HepG2 (cell line): Measurements from ENCODE around the gene SRC. TPM values are rescaled to one million over a fixed set of nuclear protein-coding genes. Genes with fewer than 3 reads are reported as not detected.
A peak's percentile ranks its signal among the peaks of the same experiment; 100 is the strongest.

Experiments used
- AGO2 ChIP-seq: fragments of 200-400 bp; formaldehyde crosslinking; optimal IDR thresholded peaks from 2 replicates; pipeline ENCODE3; 2017; ENCODE audit warnings: mild to moderate bottlenecking, low read depth, low read length, moderate library complexity
- ATF7 ChIP-seq, 2 experiments: fragments of 450-650 bp in 1 of 2; sonication (generic) in 1 of 2; formaldehyde crosslinking in 1 of 2; IDR thresholded peaks; 2 replicates each; pipeline versions ENCODE4 v1.4.0 to v1.6.1; 2016 to 2020; ENCODE audit warnings: antibody characterized with exemption in 1 of 2, mild to moderate bottlenecking in 1 of 2, missing genetic modification reagents in 1 of 2
- HMG20B ChIP-seq: conservative IDR thresholded peaks from 2 replicates; pipeline ENCODE4 v1.6.1; 2016; ENCODE audit warnings: missing genetic modification reagents, missing compliant biosample characterization
- KDM3A ChIP-seq: IDR thresholded peaks from 2 replicates; pipeline ENCODE4 v1.6.1; 2018; ENCODE audit warnings: low read depth, missing compliant biosample characterization
- KDM5B ChIP-seq: sonication (generic); formaldehyde crosslinking; IDR thresholded peaks from 2 replicates; pipeline ENCODE4 v1.4.0; 2020; ENCODE audit warnings: missing genetic modification reagents, mild to moderate bottlenecking, borderline replicate concordance
- NONO ChIP-seq, 2 experiments: fragments of 450-650 bp in 1 of 2; sonication (generic) in 1 of 2; formaldehyde crosslinking in 1 of 2; IDR thresholded peaks in 1 of 2; conservative IDR thresholded peaks in 1 of 2; 2 replicates each; pipeline versions ENCODE4 v1.6.1 to v1.8.0; 2017 to 2022; ENCODE audit warnings: mild to moderate bottlenecking in 1 of 2, missing genetic modification reagents in 1 of 2, moderate library complexity in 1 of 2
- SIN3B ChIP-seq: fragments of 150-350 bp; IDR thresholded peaks from 2 replicates; pipeline ENCODE4 v1.6.1; 2014; ENCODE audit warnings: low read length
- ZNF234 ChIP-seq: sonication (generic); formaldehyde crosslinking; conservative IDR thresholded peaks from 2 replicates; pipeline ENCODE4 v1.5.1; 2020; ENCODE audit warnings: mild to moderate bottlenecking, missing genetic modification reagents
- ZNF547 ChIP-seq: sonication (generic); formaldehyde crosslinking; IDR thresholded peaks from 2 replicates; pipeline ENCODE4 v1.5.1; 2020; ENCODE audit warnings: mild to moderate bottlenecking, missing genetic modification reagents
- ZNF556 ChIP-seq: sonication (generic); formaldehyde crosslinking; IDR thresholded peaks from 2 replicates; pipeline ENCODE4 v1.4.0; 2020; ENCODE audit warnings: mild to moderate bottlenecking, missing genetic modification reagents, borderline replicate concordance
- ZNF674 ChIP-seq: sonication (generic); formaldehyde crosslinking; IDR thresholded peaks from 2 replicates; pipeline ENCODE4 v1.5.0; 2020; ENCODE audit warnings: low read depth, mild to moderate bottlenecking, missing genetic modification reagents
- ZNF709 ChIP-seq: sonication (generic); formaldehyde crosslinking; IDR thresholded peaks from 2 replicates; pipeline ENCODE4 v1.5.0; 2020; ENCODE audit warnings: mild to moderate bottlenecking, missing genetic modification reagents
- ZNF773 ChIP-seq: sonication (generic); formaldehyde crosslinking; IDR thresholded peaks from 2 replicates; pipeline ENCODE4 v1.4.0; 2020; ENCODE audit warnings: missing genetic modification reagents, borderline replicate concordance
- ZNF780A ChIP-seq: sonication (generic); formaldehyde crosslinking; IDR thresholded peaks from 2 replicates; pipeline ENCODE4 v1.8.0; 2022; ENCODE audit warnings: mild to moderate bottlenecking, missing genetic modification reagents, moderate library complexity
- ZSCAN9 ChIP-seq: IDR thresholded peaks from 2 replicates; pipeline ENCODE4 v1.6.1; 2016; ENCODE audit warnings: borderline replicate concordance
- polyA plus RNA-seq, 8 experiments: library from polyadenylated mRNA; depleted of rRNA in 3 of 8; stranded (reverse) in 7 of 8; unstranded in 1 of 8; fragments of >200 nt; fragmentation: Illumina TruSeq in 4 of 8; extraction: Trizol in 4 of 8; gene quantifications; 2 replicates each; pipeline versions ENCODE4 v1.2.1 to v1.2.3, GENCODE V29; 2011 to 2016; ENCODE audit warnings: low read depth in 4 of 8, missing spikeins in 1 of 8, mixed read lengths in 1 of 8; ENCODE audit not compliant: insufficient read depth in 1 of 8
- total RNA-seq, 5 experiments: library from RNA; depleted of rRNA; stranded (reverse); fragments of >200 nt; fragmentation: Illumina TruSeq; extraction: Trizol; gene quantifications; 2 replicates each; pipeline ENCODE4 v1.2.3, GENCODE V29; 2016; ENCODE audit warnings: low read depth in 1 of 5
- TF ChIP-seq, protein P1 (sequence below): sonication (generic); formaldehyde crosslinking; IDR thresholded peaks from 2 replicates; pipeline ENCODE4 v1.5.1; 2020; ENCODE audit warnings: mild to moderate bottlenecking, missing genetic modification reagents
- TF ChIP-seq, protein P2 (sequence below): sonication (generic); formaldehyde crosslinking; IDR thresholded peaks from 2 replicates; pipeline ENCODE4 v1.5.0; 2020; ENCODE audit warnings: missing genetic modification reagents, mild to moderate bottlenecking, borderline replicate concordance
- TF ChIP-seq, protein P3 (sequence below): sonication (generic); formaldehyde crosslinking; IDR thresholded peaks from 2 replicates; pipeline ENCODE4 v1.4.0; 2020; ENCODE audit warnings: missing genetic modification reagents
- TF ChIP-seq, protein P4 (sequence below): sonication (generic); formaldehyde crosslinking; IDR thresholded peaks from 2 replicates; pipeline ENCODE4 v1.5.1; 2020; ENCODE audit warnings: missing genetic modification reagents, mild to moderate bottlenecking, borderline replicate concordance
- TF ChIP-seq, protein P5 (sequence below): sonication (generic); formaldehyde crosslinking; IDR thresholded peaks from 2 replicates; pipeline ENCODE4 v1.4.0; 2020; ENCODE audit warnings: missing genetic modification reagents

Gene SRC
- total and polyA plus RNA-seq, 2 of the 13 experiments (the other 11 are each of a cell fraction or from before 2014, with no cell fraction given), result 54.7 to 192 TPM

DNA sequence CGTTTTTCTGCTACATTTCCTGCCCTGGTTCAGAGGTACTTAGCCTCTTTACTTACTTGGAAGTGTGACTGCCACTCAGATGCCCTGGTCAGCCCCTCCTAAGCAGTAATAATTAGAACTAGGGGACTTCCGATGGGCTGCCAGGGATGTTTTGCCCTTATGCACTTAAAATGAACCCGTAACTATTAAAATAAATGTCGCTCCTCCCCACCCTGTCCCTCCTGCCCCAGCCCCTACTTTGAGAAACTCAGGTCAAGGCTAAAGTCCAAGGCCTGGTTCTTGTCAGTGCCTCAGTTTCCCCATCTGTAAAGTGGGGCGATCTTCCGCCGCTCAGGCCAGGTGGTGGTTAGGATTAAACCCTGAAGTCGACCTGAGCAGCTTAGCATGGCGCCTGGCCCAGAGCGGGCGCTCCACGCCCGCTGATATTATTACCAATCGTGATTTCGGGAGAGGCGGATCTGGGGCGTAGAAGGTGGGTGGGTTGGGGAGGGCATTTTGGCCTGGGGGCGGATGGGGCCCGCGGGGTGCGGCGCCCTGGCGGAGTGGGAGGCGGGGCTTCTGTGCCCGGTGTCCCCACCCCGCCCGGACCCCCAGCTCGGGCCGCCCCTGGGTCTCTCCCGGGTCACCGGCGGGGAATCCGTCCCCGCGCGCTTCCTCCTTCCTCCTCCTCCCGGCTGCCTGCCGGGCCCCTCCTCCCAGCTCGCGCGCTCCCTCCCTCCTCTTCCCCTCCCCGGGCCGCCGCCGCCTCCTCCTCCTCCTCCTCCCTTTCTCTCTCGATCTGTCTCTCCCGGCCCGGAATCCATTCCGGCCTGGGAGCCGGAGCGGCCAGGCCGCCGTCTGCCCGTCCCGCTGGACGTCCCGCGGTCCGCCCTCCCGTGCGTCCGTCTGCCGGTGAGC lies at the start of gene SRC (continued):
- TF ChIP-seq, protein P1, sequence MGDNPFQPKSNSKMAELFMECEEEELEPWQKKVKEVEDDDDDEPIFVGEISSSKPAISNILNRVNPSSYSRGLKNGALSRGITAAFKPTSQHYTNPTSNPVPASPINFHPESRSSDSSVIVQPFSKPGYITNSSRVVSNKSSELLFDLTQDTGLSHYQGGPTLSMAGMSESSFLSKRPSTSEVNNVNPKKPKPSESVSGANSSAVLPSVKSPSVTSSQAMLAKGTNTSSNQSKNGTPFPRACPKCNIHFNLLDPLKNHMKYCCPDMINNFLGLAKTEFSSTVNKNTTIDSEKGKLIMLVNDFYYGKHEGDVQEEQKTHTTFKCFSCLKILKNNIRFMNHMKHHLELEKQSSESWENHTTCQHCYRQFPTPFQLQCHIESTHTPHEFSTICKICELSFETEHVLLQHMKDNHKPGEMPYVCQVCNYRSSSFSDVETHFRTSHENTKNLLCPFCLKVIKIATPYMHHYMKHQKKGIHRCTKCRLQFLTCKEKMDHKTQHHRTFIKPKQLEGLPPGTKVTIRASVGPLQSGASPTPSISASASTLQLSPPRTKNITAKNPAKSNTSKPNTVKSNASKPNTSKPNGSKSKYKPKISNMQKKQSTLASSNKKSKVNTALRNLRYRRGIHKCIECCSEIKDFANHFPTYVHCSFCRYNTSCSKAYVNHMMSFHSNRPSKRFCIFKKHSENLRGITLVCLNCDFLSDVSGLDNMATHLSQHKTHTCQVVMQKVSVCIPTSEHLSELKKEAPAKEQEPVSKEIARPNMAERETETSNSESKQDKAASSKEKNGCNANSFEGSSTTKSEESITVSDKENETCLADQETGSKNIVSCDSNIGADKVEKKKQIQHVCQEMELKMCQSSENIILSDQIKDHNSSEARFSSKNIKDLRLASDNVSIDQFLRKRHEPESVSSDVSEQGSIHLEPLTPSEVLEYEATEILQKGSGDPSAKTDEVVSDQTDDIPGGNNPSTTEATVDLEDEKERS (CRISPR knock-in tag), result no peak; the same call in 1 of the 2 replicates
- TF ChIP-seq KDM3A (CRISPR knock-in tag) (peak; percentile 33; the same call in 1 of the 2 replicates), ATF7 (IDR thresholded peaks at IDR 0.05) (no peak), ATF7 (CRISPR knock-in tag; IDR thresholded peaks at IDR 0.05) (no peak), SIN3B (no peak), ZNF773 (CRISPR knock-in tag) (no peak), ZNF556 (peak; percentile 25; the same call in 1 of the 2 replicates), ZNF674 (CRISPR knock-in tag) (0 out of 2 replicates have a peak, but pooled peaks have one; percentile 35), AGO2 (peak; percentile 30), ZNF547 (CRISPR knock-in tag) (no peak; the same call in 1 of the 2 replicates), ZNF234 (CRISPR knock-in tag) (no peak), HMG20B (no peak), ZNF780A (CRISPR knock-in tag) (no peak), NONO (IDR thresholded peaks at IDR 0.05) (no peak), NONO (CRISPR knock-in tag; conservative IDR thresholded peaks at IDR 0.05) (peak; percentile 34; the same call in 1 of the 2 replicates), ZNF709 (CRISPR knock-in tag) (peak; percentile 30; the same call in 1 of the 2 replicates), KDM5B (no peak), ZSCAN9 (CRISPR knock-in tag) (no peak)
- TF ChIP-seq, protein P2, sequence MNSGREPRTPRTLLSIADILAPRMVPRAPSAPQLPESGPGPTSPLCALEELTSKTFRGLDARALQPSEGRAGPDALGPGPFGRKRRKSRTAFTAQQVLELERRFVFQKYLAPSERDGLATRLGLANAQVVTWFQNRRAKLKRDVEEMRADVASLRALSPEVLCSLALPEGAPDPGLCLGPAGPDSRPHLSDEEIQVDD, result peak; percentile 50; the same call in 1 of the 2 replicates
- TF ChIP-seq, protein P3, sequence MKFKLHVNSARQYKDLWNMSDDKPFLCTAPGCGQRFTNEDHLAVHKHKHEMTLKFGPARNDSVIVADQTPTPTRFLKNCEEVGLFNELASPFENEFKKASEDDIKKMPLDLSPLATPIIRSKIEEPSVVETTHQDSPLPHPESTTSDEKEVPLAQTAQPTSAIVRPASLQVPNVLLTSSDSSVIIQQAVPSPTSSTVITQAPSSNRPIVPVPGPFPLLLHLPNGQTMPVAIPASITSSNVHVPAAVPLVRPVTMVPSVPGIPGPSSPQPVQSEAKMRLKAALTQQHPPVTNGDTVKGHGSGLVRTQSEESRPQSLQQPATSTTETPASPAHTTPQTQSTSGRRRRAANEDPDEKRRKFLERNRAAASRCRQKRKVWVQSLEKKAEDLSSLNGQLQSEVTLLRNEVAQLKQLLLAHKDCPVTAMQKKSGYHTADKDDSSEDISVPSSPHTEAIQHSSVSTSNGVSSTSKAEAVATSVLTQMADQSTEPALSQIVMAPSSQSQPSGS (CRISPR knock-in tag), result peak; percentile 21; the same call in 1 of the 2 replicates
- TF ChIP-seq, protein P4, sequence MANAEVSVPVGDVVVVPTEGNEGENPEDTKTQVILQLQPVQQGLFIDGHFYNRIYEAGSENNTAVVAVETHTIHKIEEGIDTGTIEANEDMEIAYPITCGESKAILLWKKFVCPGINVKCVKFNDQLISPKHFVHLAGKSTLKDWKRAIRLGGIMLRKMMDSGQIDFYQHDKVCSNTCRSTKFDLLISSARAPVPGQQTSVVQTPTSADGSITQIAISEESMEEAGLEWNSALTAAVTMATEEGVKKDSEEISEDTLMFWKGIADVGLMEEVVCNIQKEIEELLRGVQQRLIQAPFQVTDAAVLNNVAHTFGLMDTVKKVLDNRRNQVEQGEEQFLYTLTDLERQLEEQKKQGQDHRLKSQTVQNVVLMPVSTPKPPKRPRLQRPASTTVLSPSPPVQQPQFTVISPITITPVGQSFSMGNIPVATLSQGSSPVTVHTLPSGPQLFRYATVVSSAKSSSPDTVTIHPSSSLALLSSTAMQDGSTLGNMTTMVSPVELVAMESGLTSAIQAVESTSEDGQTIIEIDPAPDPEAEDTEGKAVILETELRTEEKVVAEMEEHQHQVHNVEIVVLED, result 0 out of 2 replicates have a peak, but pooled peaks have one; percentile 27
- TF ChIP-seq, protein P5, sequence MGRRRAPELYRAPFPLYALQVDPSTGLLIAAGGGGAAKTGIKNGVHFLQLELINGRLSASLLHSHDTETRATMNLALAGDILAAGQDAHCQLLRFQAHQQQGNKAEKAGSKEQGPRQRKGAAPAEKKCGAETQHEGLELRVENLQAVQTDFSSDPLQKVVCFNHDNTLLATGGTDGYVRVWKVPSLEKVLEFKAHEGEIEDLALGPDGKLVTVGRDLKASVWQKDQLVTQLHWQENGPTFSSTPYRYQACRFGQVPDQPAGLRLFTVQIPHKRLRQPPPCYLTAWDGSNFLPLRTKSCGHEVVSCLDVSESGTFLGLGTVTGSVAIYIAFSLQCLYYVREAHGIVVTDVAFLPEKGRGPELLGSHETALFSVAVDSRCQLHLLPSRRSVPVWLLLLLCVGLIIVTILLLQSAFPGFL (CRISPR knock-in tag), result no peak
